Activated naive CD4-positive, alpha-beta T cell treated with anti-CD3 and anti-CD28 coated beads, Interleukin-2, amount 10 ng/mL, durations not matched to agents 5 hours and 36 hours (primary cell): Measurements from ENCODE around the gene HNRNPL. TPM values are rescaled to one million over a fixed set of nuclear protein-coding genes. Genes with fewer than 3 reads are reported as not detected.

ENCODE experiments used
- total RNA-seq, 2 experiments: library from RNA; stranded (reverse); gene quantifications; one replicate each; pipeline ENCODE4 v1.2.3, GENCODE V29; 2021

Gene HNRNPL
- total RNA-seq: 100 to 1,000 TPM; 430 to 450 TPM

DNA sequence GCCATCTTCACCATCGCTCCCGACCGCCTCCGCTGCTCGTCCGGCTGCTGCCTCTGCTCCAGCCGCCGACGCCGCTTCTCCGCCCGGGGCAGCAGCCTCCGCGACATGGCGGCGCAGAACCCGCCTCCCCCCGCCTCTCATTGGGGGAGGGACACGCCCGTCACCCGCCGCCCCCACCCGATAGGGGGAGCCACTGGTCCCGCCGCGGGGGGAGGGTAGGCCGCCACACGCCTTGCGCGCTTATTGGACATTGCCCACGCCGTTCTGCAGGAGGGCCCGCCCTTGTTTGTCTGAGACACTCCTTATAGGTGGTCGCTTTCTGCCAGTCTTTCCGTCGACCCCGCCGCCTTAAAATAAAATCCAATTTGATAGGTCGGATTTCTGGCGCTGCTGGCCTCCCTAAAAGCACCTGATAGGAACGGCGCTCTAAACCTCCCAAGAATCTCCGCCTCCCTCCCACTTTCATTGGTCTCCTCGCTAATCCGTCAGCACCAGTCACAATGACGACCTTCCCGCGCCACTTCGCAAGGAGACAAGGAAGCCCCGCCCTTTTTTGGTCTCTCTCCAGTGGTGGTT, at the start of gene HNRNPL:
Gene HNRNPL, minus strand, starts transcription at position 127 of the 576 bp plus-strand sequence. Its CDS starts 20 bp downstream, at position 107.

GRCh38 chr19:38877781-38878574, 28.2 kb upstream of the HNRNPL start, which contains the start of gene RINL:
RINL (minus strand) TSS chr19:38878275; CDS start chr19:38876742, 1,533 bp downstream.

GRCh38 chr19:38812841-38813320, 36.9 kb downstream of the HNRNPL start, which contains the start of gene LGALS4:
LGALS4 (minus strand) TSS chr19:38812945; CDS start chr19:38812886, 59 bp downstream.

DNA sequence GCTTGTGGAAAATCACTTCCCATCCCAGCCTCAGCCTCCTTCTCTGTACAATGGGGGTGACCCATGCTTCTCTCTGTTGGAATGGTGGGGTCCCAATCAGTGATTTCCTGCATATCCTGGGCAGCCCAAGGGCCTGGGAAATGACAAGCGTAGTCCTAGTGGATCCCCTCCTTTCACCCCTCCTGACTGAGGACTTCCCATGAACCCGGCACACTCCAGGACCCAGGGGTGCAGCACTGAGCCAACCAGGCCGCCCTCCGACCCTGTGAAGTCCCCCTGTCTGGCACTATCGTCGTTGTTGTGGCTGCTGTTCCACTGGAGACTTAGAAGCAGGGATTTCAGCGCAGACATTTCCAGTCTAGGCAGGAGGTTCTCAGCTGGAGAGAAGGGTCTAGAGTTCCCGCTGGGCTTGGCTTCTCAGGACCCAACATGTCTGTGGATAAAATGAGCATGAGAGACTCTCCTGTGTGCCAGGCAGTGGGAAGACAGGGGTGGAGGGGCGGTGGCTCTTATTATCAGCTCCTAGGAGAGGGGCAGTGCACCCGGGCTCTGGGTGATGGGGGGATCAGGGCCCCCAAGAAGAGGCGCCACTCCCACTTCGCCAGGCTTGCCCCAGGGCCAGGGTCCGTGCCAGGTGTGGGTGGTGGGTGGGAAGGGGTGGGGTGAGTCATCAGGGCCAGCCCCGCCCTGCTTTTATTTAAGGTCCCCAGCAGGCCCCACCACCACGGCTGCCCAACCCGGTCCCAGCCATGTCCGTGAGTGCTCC, 61.1 kb downstream of the HNRNPL start, which contains the start of gene LGALS7B:
Gene LGALS7B, plus strand, starts transcription at position 723 of the 766 bp plus-strand sequence. Its CDS starts 27 bp downstream, at position 750.

Other genes with a start within 250 kb of the HNRNPL start
- 100 to 1,000 TPM; 273 to 278 TPM for gene MAP4K1, start 232.0 kb downstream of the HNRNPL start, total RNA-seq
- gene EIF3K, start 230.8 kb downstream of the HNRNPL start, total RNA-seq: 100 to 1,000 TPM; 379 to 392 TPM
- gene ACTN4, start 202.3 kb downstream of the HNRNPL start, total RNA-seq: 100 to 1,000 TPM; 316 to 318 TPM
- gene CAPN12, start 105.5 kb downstream of the HNRNPL start, total RNA-seq: 10 to 100 TPM; 10.2 to 10.3 TPM
- not detected for gene LGALS7, start 76.5 kb downstream of the HNRNPL start, total RNA-seq
- not detected for gene LGALS7B, start 60.8 kb downstream of the HNRNPL start, total RNA-seq
- 1 to 10 TPM; 1.6 to 2.2 TPM for gene LGALS4, start 37.0 kb downstream of the HNRNPL start, total RNA-seq
- 100 to 1,000 TPM; 146 to 156 TPM for gene ECH1, start 18.2 kb downstream of the HNRNPL start, total RNA-seq
- 10 to 100 TPM; 56.6 to 64.4 TPM for gene RINL, start 28.3 kb upstream of the HNRNPL start, total RNA-seq
- 10 to 100 TPM; 44.2 to 47.9 TPM for gene SIRT2, start 49.6 kb upstream of the HNRNPL start, total RNA-seq
- gene NFKBIB, start 50.0 kb upstream of the HNRNPL start, total RNA-seq: 10 to 100 TPM; 25.2 to 27.5 TPM
- under 1 TPM; 0.43 to 0.83 TPM for gene CCER2, start 62.2 kb upstream of the HNRNPL start, total RNA-seq
- 10 to 100 TPM; 31.1 to 31.7 TPM for gene SARS2, start 80.8 kb upstream of the HNRNPL start, total RNA-seq
- 10 to 100 TPM; 41.9 to 42.3 TPM for gene MRPS12, start 81.0 kb upstream of the HNRNPL start, total RNA-seq
- not detected for gene FBXO17, start 125.8 kb upstream of the HNRNPL start, total RNA-seq
- gene FBXO27, start 182.6 kb upstream of the HNRNPL start, total RNA-seq: not detected
- not detected for gene ACP7, start 234.4 kb upstream of the HNRNPL start, total RNA-seq